AG04450 (cell line): ENCODE data around the gene CASP12. TPM values are rescaled to one million over a fixed set of nuclear protein-coding genes. Genes with fewer than 3 reads are reported as not detected.

ENCODE experiments used
- CTCF ChIA-PET: fragments of 300-600, 350-600 bp; formaldehyde crosslinking; extraction: SDS; loops from one replicate; lab custom pipeline; 2022; ENCODE audit warnings: antibody characterized with exemption, inconsistent platforms; lab: Charles Lee
- POLR2A ChIA-PET: fragments of 350-600 bp; formaldehyde crosslinking; extraction: SDS; loops from one replicate; lab custom pipeline; 2021; ENCODE audit warnings: antibody characterized with exemption, inconsistent platforms; lab: Yijun Ruan, JAX
- DNase-seq: peaks from one replicate; pipeline ENCODE4 v3.0.0-alpha.2; 2011; ENCODE audit warnings: low read depth, low spot score
- H3K27ac ChIP-seq: one replicate; pipeline ENCODE4 v1.5.1; 2012; ENCODE audit warnings: low read depth, low read length, control low read depth
- H3K27me3 ChIP-seq: one replicate; pipeline ENCODE4 v1.6.0; 2012; ENCODE audit warnings: low read length; ENCODE audit not compliant: control insufficient read depth, insufficient read depth
- H3K4me3 ChIP-seq: 2 replicates; pipeline ENCODE4 v1.5.1; 2011; ENCODE audit warnings: mild to moderate bottlenecking, low read depth, low read length, control low read depth
- H3K9me3 ChIP-seq: 2 replicates; pipeline ENCODE4 v1.5.1; 2012; ENCODE audit warnings: low read length; ENCODE audit not compliant: control insufficient read depth, insufficient read depth
- CTCF ChIP-seq: IDR thresholded peaks from 2 replicates; pipeline ENCODE4 v1.5.1; 2011; ENCODE audit warnings: low read depth, low read length, control low read depth, inconsistent platforms
- polyA plus RNA-seq: library from polyadenylated mRNA; depleted of rRNA; stranded (reverse); fragments of >200 nt; gene quantifications from 2 replicates; pipeline ENCODE4 v1.2.3, GENCODE V29; 2011

The CASP12 gene
- polyA plus RNA-seq, 1 experiment, result 0.38 TPM

GRCh38 chr11:104892723-104893511 lies 5.3 kb downstream of the CASP12 start:
- H3K27ac ChIP-seq, result no peak overlapping the region
- TF ChIP-seq CTCF, result no peak
- ChIA-PET POLR2A (no interaction called here), CTCF (interaction anchor here (1.1 kb wide), 1 partner anchor 970 kb away, joined by 3 read pairs; no protein-coding TSS in a partner anchor)
- no peaks in the 10 kb centered on the region for H3K9me3 ChIP-seq
- H3K4me3 ChIP-seq, result no peak overlapping the region
- H3K27me3 ChIP-seq, result no peaks in the 10 kb centered on the region
- no peak for DNase-seq

- H3K9me3 ChIP-seq, result no peaks in the 10 kb centered on the region
- CTCF ChIA-PET, result no interaction called here
- no peak for TF ChIP-seq CTCF
- H3K27ac ChIP-seq, result no peak overlapping the region
- no peak for DNase-seq
- no peak overlapping the region for H3K4me3 ChIP-seq
- no peaks in the 10 kb centered on the region for H3K27me3 ChIP-seq
- POLR2A ChIA-PET, result no interaction called here
Observed at GRCh38 chr11:104891135-104891534, 7.1 kb downstream of the CASP12 start.

- TF ChIP-seq CTCF, result no peak
- Histone ChIP-seq H3K27ac (no peak overlapping the region), H3K4me3 (no peak overlapping the region), H3K9me3 (no peaks in the 10 kb centered on the region), H3K27me3 (no peaks in the 10 kb centered on the region)
- CTCF ChIA-PET, result no interaction called here
- POLR2A ChIA-PET, result no interaction called here
- DNase-seq, result no peak
Observed at GRCh38 chr11:104883342-104883741, 14.9 kb downstream of the CASP12 start.

GRCh38 chr11:104881117-104881794 lies 17.0 kb downstream of the CASP12 start:
- CTCF ChIA-PET, result no interaction called here
- H3K4me3 ChIP-seq, result no peak overlapping the region
- no peaks in the 10 kb centered on the region for H3K27me3 ChIP-seq
- H3K27ac ChIP-seq, result no peak overlapping the region
- no peak for TF ChIP-seq CTCF
- no peaks in the 10 kb centered on the region for H3K9me3 ChIP-seq
- POLR2A ChIA-PET, result no interaction called here
- no peak for DNase-seq
